ENCODE measurements around the gene SPINK4.

SPINK4 gene

DNA sequence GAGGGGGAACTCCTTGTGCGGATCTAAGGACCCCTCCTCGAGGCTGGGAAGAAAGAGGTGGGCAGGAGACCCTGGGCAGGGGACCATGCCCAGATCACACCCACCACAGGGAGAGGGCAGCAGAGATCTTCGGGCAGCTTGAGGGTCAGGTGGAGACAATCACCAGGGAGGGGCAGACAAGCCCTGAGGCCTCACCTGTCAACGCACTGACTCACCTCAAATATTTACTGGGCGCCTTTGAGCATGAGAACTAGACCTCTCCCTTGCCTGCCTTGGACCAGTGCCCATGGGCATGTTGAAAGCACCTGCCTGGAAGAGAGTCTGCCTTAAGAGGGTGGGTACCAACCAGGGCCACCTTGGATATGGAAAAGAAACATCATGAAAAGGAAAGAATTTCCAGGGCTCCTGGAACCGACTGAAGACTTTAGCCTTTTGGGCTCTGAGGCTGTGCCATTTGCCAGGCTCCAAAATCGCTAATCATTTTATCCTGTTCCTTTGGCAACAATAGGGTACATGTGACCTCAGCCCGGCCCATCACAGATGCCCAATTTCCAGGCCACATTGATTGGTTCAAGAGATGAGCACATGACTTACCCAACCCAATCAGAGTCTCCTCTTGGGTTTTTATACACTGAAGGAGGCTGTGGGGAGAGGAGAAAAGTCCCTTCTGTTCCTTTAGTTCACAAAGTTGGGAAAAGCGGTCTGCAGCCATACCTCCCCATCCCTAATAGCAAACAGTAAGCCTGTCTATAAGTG, 10.4 kb upstream of the SPINK4 start:
- TF ChIP-seq, protein P1, sequence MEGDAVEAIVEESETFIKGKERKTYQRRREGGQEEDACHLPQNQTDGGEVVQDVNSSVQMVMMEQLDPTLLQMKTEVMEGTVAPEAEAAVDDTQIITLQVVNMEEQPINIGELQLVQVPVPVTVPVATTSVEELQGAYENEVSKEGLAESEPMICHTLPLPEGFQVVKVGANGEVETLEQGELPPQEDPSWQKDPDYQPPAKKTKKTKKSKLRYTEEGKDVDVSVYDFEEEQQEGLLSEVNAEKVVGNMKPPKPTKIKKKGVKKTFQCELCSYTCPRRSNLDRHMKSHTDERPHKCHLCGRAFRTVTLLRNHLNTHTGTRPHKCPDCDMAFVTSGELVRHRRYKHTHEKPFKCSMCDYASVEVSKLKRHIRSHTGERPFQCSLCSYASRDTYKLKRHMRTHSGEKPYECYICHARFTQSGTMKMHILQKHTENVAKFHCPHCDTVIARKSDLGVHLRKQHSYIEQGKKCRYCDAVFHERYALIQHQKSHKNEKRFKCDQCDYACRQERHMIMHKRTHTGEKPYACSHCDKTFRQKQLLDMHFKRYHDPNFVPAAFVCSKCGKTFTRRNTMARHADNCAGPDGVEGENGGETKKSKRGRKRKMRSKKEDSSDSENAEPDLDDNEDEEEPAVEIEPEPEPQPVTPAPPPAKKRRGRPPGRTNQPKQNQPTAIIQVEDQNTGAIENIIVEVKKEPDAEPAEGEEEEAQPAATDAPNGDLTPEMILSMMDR (IDR thresholded peaks at IDR 0.05; ENCODE audit: control insufficient read depth, extremely low read depth, insufficient read depth): peak; percentile 59
- no peak overlapping the region for H3K4me3 ChIP-seq (ENCODE audit: low read depth, low read length)
- peak; percentile 79 for DNase-seq (ENCODE audit: low read depth)

GRCh38 chr9:33230756-33231622, 9.0 kb upstream of the SPINK4 start:
- no peak for DNase-seq (ENCODE audit: low read depth)
- TF ChIP-seq, protein P1 (IDR thresholded peaks at IDR 0.05; ENCODE audit: control insufficient read depth, extremely low read depth, insufficient read depth): no peak
- no peak overlapping the region for H3K4me3 ChIP-seq (ENCODE audit: low read depth, low read length)

DNA sequence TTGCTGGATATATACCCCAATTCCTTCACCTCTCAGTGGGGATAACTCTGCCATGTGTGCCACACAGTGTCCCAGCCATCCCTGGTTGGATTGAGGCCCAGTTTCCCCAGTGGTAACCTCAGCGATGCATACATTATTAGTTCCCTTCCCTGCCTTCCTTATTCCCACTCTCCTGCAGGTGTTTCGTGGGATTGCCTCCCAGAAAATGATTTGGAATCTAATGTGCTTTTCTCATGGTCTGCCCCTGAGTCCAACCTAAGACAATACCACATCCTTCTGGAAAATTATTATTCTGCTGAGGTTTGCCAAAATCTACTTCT, 8.4 kb upstream of the SPINK4 start:
- no peak overlapping the region for H3K4me3 ChIP-seq (ENCODE audit: low read depth, low read length)
- TF ChIP-seq, protein P1 (IDR thresholded peaks at IDR 0.05; ENCODE audit: control insufficient read depth, extremely low read depth, insufficient read depth): no peak
- no peak for DNase-seq (ENCODE audit: low read depth)

DNA sequence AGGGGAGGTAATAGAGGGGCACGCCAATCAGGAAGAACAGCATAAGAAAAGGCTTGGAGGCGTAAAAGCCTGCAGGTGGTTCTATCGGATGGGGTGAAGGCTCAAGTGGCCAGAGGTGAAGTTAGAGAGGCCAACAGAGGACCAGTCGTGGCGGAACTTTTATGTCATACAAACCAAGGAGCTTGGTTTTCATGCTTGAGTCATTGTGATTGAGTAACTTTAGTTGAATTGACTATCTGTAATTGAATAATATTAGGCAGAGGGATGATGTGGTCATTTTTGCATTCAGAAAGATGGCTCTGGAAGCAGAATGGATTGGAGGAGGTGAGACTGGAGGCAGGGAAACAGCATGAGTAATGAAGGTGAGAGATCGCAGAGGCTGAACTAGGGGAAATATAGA, 7.2 kb upstream of the SPINK4 start:
- H3K4me3 ChIP-seq (ENCODE audit: low read depth, low read length): no peak overlapping the region
- TF ChIP-seq, protein P1 (IDR thresholded peaks at IDR 0.05; ENCODE audit: control insufficient read depth, extremely low read depth, insufficient read depth): no peak
- no peak for DNase-seq (ENCODE audit: low read depth)

DNA sequence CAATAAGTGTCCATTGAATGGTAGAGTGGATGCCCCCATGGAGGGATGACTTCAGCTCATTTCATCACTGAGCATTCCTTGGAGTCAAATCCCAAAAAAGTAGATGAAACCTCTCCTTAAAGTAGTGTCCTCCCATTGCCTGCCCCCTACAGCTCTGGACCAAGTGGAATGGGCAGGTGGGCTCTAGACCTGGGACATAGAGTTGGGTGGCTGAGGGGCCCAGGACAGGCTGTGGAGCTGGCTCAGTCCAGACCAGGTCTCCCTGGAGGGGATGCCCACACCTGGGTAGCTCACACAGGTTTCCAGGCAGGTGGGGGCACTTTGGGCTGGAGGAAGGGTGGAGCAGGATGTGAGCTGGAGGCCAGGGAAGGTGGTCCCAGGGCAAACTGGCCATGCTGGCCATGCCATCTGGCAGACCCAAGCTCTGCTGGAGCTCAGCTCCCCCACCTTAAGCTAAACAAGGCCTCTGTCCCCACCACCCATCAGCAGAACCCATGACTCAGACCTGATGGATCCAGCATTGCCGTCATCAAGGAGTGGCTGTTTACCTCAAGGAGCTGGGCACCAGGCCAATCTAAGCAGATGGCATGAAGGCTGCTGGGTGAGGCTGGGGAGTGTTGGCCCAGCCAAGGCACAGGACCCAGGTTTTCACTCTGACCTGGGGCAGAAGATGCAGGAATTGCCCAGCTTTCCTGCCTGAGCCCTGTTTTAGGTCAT, 6.2 kb upstream of the SPINK4 start:
- no peak overlapping the region for H3K4me3 ChIP-seq (ENCODE audit: low read depth, low read length)
- TF ChIP-seq, protein P1 (IDR thresholded peaks at IDR 0.05; ENCODE audit: control insufficient read depth, extremely low read depth, insufficient read depth): no peak
- DNase-seq (ENCODE audit: low read depth): peak; percentile 74

GRCh38 chr9:33234511-33235467, 5.2 kb upstream of the SPINK4 start:
- no peak for DNase-seq (ENCODE audit: low read depth)
- TF ChIP-seq, protein P1 (IDR thresholded peaks at IDR 0.05; ENCODE audit: control insufficient read depth, extremely low read depth, insufficient read depth): no peak
- no peak overlapping the region for H3K4me3 ChIP-seq (ENCODE audit: low read depth, low read length)
